GM12891 (cell line): ENCODE measurements around the gene DUSP10.

ENCODE experiments used
- POLR2A ChIP-seq: IDR thresholded peaks from 2 replicates; pipeline ENCODE4 v1.6.1; 2011; ENCODE audit warnings: low read depth, low read length, control low read depth
- POLR2AphosphoS5 ChIP-seq: IDR thresholded peaks from 2 replicates; pipeline ENCODE4 v1.6.1; 2011; ENCODE audit warnings: low read depth, low read length, control low read depth

DNA sequence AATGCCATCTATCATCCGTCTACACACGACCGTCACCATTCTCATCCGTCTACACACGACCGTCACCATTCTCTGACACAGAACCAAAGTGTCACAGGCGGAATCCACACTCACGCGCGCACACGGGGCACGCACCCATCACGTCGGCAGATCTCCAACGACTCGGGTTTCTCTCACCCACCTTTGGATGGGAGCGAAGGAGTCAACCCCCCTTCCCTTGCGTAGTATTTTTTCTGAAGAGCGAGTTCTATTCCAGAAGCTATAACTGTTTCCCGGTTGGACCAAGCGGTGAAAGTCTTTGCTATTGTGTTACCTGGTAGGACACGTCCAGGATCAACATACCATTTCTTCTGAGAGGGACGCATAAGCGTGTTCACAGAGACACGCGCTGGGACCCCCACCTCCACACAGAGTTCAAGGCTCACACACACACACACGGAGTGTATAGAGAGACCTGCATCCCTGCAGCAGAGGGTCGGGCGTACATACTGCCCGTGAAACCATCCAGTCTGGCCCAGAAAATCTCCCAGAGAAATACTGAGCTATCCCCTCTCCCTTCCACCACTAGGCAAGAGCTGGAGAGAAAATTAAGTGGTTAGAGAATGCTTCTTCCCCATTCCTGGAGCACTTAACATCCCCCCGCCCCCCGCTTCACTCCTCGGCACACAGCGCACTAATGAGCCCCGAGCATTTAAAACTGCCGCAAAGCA is 741 bp downstream of the DUSP10 start:
- no peak for TF ChIP-seq POLR2A
- TF ChIP-seq POLR2AphosphoS5, result peak; percentile 43; the same call in 1 of the 2 replicates
